DMS153 (cell line): ENCODE measurements around the gene SH3RF3.
"Not testable (repeated sequence)": the region's sequence is repeated elsewhere in the genome, so short reads cannot be mapped to it uniquely, and the experiment has no call there.

Experiments used
- DNase-seq: peaks from one replicate; lab custom pipeline; 2025; lab: John Stamatoyannopoulos, UW

SH3RF3 gene

GRCh38 chr2:109527846-109528705 is 399.1 kb downstream of the SH3RF3 start:
- DNase-seq: no peak

- no peak for DNase-seq
These were observed 400.0 kb downstream of the SH3RF3 start for GRCh38 chr2:109528811-109529501.

- DNase-seq: no peak
These were observed 400.8 kb downstream of the SH3RF3 start for GRCh38 chr2:109529532-109530449.

GRCh38 chr2:109530712-109531111 is 401.7 kb downstream of the SH3RF3 start:
- DNase-seq: no peak

- DNase-seq: no peak
These were observed 402.2 kb downstream of the SH3RF3 start for GRCh38 chr2:109531221-109531620.

GRCh38 chr2:109531896-109532727 is 403.1 kb downstream of the SH3RF3 start:
- no peak for DNase-seq

- DNase-seq: no peak
These were observed 403.7 kb downstream of the SH3RF3 start for GRCh38 chr2:109532728-109533076.

GRCh38 chr2:109533823-109534222 is 404.8 kb downstream of the SH3RF3 start:
- DNase-seq: no peak

- no peak for DNase-seq
These were observed 406.4 kb downstream of the SH3RF3 start for GRCh38 chr2:109535217-109535946.

- DNase-seq: not testable (repeated sequence)
These were observed 407.6 kb downstream of the SH3RF3 start for GRCh38 chr2:109536556-109536955.

GRCh38 chr2:109537565-109538222 is 408.7 kb downstream of the SH3RF3 start:
- DNase-seq: no peak

- no peak for DNase-seq
These were observed 409.5 kb downstream of the SH3RF3 start for GRCh38 chr2:109538546-109538945.

- DNase-seq: no peak
These were observed 413.4 kb downstream of the SH3RF3 start for GRCh38 chr2:109542384-109542783.

GRCh38 chr2:109545828-109546713 is 417.1 kb downstream of the SH3RF3 start:
- DNase-seq: no peak

- no peak for DNase-seq
These were observed 418.3 kb downstream of the SH3RF3 start for GRCh38 chr2:109547280-109547679.

GRCh38 chr2:109549016-109549590 is 420.1 kb downstream of the SH3RF3 start:
- no peak for DNase-seq
